GM23338 (cell line): ENCODE measurements around the gene ACAD11. TPM values are rescaled to one million over a fixed set of nuclear protein-coding genes. Genes with fewer than 3 reads are reported as not detected.

Source experiments
- ATAC-seq: fragments of 200-7000 bp; cut with Tn5 transposase; 3 replicates; pipeline ENCODE4 v1.9.1; 2020
- DNase-seq: peaks from one replicate; pipeline ENCODE4 v3.0.0-alpha.2; 2015; ENCODE audit warnings: low spot score
- H2AFZ ChIP-seq: fragments of 200-600 bp; sonication (generic); 2 replicates; pipeline ENCODE4 v1.8.0; 2016; ENCODE audit warnings: antibody characterized with exemption, mild to moderate bottlenecking, moderate library complexity
- H3F3A ChIP-seq: fragments of 200-600 bp; sonication (generic); replicated peaks from 2 replicates; pipeline ENCODE4 v1.8.0; 2017; ENCODE audit warnings: antibody characterized with exemption, mixed run types, low read depth
- H3K27ac ChIP-seq: fragments of 200-600 bp; sonication (generic); 2 replicates; pipeline ENCODE4 v1.6.1; 2016; ENCODE audit warnings: low read depth
- H3K27me3 ChIP-seq: fragments of 200-600 bp; sonication (generic); 2 replicates; pipeline ENCODE4 v1.8.0; 2016; ENCODE audit warnings: mild to moderate bottlenecking, mixed run types, moderate library complexity; ENCODE audit not compliant: insufficient read depth
- H3K36me3 ChIP-seq: fragments of 200-600 bp; sonication (generic); 2 replicates; pipeline ENCODE4 v1.8.0; 2016; ENCODE audit warnings: mild to moderate bottlenecking; ENCODE audit not compliant: insufficient read depth
- H3K4me1 ChIP-seq: fragments of 200-600 bp; sonication (generic); 2 replicates; pipeline ENCODE4 v1.8.0; 2016; ENCODE audit warnings: mild to moderate bottlenecking, moderate library complexity; ENCODE audit not compliant: insufficient read depth
- H3K4me2 ChIP-seq: fragments of 200-600 bp; sonication (generic); 2 replicates; pipeline ENCODE4 v1.7.1; 2017; ENCODE audit warnings: mixed run types
- H3K4me3 ChIP-seq: fragments of 200-600 bp; sonication (generic); 2 replicates; pipeline ENCODE4 v1.6.1; 2016; ENCODE audit warnings: mixed run types
- H3K79me2 ChIP-seq: fragments of 200-600 bp; sonication (generic); replicated peaks from 2 replicates; pipeline ENCODE4 v1.8.0; 2017; ENCODE audit warnings: mild to moderate bottlenecking; ENCODE audit not compliant: insufficient read depth
- H3K9me2 ChIP-seq: fragments of 200-600 bp; sonication (generic); 2 replicates; pipeline ENCODE4 v1.8.0; 2017; ENCODE audit not compliant: insufficient read depth
- H4K20me1 ChIP-seq: fragments of 200-600 bp; sonication (generic); replicated peaks from 2 replicates; pipeline ENCODE4 v1.8.0; 2017; ENCODE audit warnings: mild to moderate bottlenecking; ENCODE audit not compliant: insufficient read depth
- H3K27ac Mint-ChIP-seq: 2 replicates; pipeline ENCODE4 v1.8.0; 2020; ENCODE audit warnings: inconsistent platforms, mild to moderate bottlenecking, moderate library complexity, mixed read lengths
- H3K27me3 Mint-ChIP-seq: 3 replicates; pipeline ENCODE4 v1.8.0; 2022; ENCODE audit warnings: low read depth, mild to moderate bottlenecking, moderate library complexity, mixed read lengths, inconsistent platforms; ENCODE audit not compliant: insufficient read depth, poor library complexity
- H3K36me3 Mint-ChIP-seq: 3 replicates; pipeline ENCODE4 v1.8.0; 2021; ENCODE audit warnings: low read depth, mild to moderate bottlenecking, inconsistent platforms, moderate library complexity, mixed read lengths
- H3K4me1 Mint-ChIP-seq: 3 replicates; pipeline ENCODE4 v1.8.0; 2020; ENCODE audit warnings: mild to moderate bottlenecking, inconsistent platforms, mixed read lengths
- H3K4me3 Mint-ChIP-seq: 3 replicates; pipeline ENCODE4 v1.8.0; 2021; ENCODE audit warnings: moderate library complexity, mild to moderate bottlenecking, inconsistent platforms, mixed read lengths
- H3K9me3 Mint-ChIP-seq: 3 replicates; pipeline ENCODE4 v1.8.0; 2020; ENCODE audit warnings: moderate library complexity, mild to moderate bottlenecking, inconsistent platforms, mixed read lengths
- CREB1 ChIP-seq: fragments of 250-450 bp; sonication (Bioruptor Pico); IDR thresholded peaks from 2 replicates; pipeline ENCODE4 v1.5.0; 2020; ENCODE audit warnings: low read depth, mild to moderate bottlenecking, moderate library complexity
- CTCF ChIP-seq, 2 experiments: fragments of 200-600 bp in 1 of 2; sonication (generic) in 1 of 2; conservative IDR thresholded peaks; 2 replicates each; pipeline versions ENCODE4 v1.5.1 to v1.6.1; 2016 to 2017; ENCODE audit warnings: antibody characterized with exemption in 2 of 2, low read depth in 2 of 2, mild to moderate bottlenecking in 2 of 2, moderate library complexity in 1 of 2
- EZH2 ChIP-seq: fragments of 200-600 bp; sonication (generic); IDR thresholded peaks from one replicate; pipeline ENCODE4 v1.8.0; 2017; ENCODE audit warnings: antibody characterized with exemption, mild to moderate bottlenecking, low read depth; ENCODE audit not compliant: unreplicated experiment
- EZH2phosphoT487 ChIP-seq: fragments of 200-600 bp; sonication (generic); IDR thresholded peaks from one replicate; pipeline ENCODE4 v1.8.1; 2018; ENCODE audit warnings: antibody characterized with exemption; ENCODE audit not compliant: unreplicated experiment
- JUNB ChIP-seq: IDR thresholded peaks from one replicate; pipeline ENCODE4 v1.6.1; 2016; ENCODE audit warnings: antibody characterized with exemption; ENCODE audit not compliant: unreplicated experiment
- NANOG ChIP-seq: IDR thresholded peaks from 2 replicates; pipeline ENCODE4 v1.6.1; 2016; ENCODE audit warnings: antibody characterized with exemption, borderline replicate concordance
- POLR2AphosphoS5 ChIP-seq: IDR thresholded peaks from 2 replicates; pipeline ENCODE4 v1.6.1; 2016; ENCODE audit warnings: antibody characterized with exemption, low read depth
- REST ChIP-seq: IDR thresholded peaks from one replicate; pipeline ENCODE4 v1.6.1; 2018; ENCODE audit warnings: antibody characterized with exemption; ENCODE audit not compliant: unreplicated experiment
- STAT1 ChIP-seq: IDR thresholded peaks from one replicate; pipeline ENCODE4 v1.6.1; 2016; ENCODE audit warnings: antibody characterized with exemption; ENCODE audit not compliant: unreplicated experiment
- ZNF114 ChIP-seq: fragments of 250-450 bp; sonication (Bioruptor Pico); IDR thresholded peaks from 2 replicates; pipeline ENCODE4 v1.5.0; 2020; ENCODE audit warnings: mild to moderate bottlenecking, moderate library complexity
- polyA plus RNA-seq: library from polyadenylated mRNA; unstranded; fragments of >200 nt; fragmentation: Nextera tagmentation; extraction: Ambion mirVana; gene quantifications from 2 replicates; pipeline ENCODE4 v1.2.1, GENCODE V29; 2016
- total RNA-seq: library from RNA; depleted of rRNA; stranded (reverse); fragments of >200 nt; shearing (Covaris generic); gene quantifications from 2 replicates; pipeline ENCODE4 v1.2.3, GENCODE V29; 2014
- TF ChIP-seq, protein P1 (sequence below): fragments of 250-450 bp; sonication (Bioruptor Pico); IDR thresholded peaks from 2 replicates; pipeline ENCODE4 v1.5.0; 2020; ENCODE audit warnings: mild to moderate bottlenecking, moderate library complexity
- TF ChIP-seq, protein P2 (sequence below): IDR thresholded peaks from 2 replicates; pipeline ENCODE4 v1.6.1; 2016; ENCODE audit warnings: antibody characterized with exemption

Gene ACAD11
- total and polyA plus RNA-seq, 2 experiments from 2014 or later, result 11.4 to 17.1 TPM

- Mint-ChIP-seq H3K9me3 (no peaks in the 10 kb centered on the region), H3K27ac (no peak overlapping the region), H3K4me3 (no peak overlapping the region), H3K36me3 (no peaks in the 10 kb centered on the region), H3K4me1 (peaks cover 30% of the 10 kb centered on the region), H3K27me3 (no peaks in the 10 kb centered on the region)
- no peak overlapping the region for H3K27ac ChIP-seq
- no peaks in the 10 kb centered on the region for H3K27me3 ChIP-seq
- no peaks in the 10 kb centered on the region for H3K36me3 ChIP-seq
- no peaks in the 10 kb centered on the region for H3K79me2 ChIP-seq
- H3K4me3 ChIP-seq, result no peak overlapping the region
- peaks cover 17% of the 10 kb centered on the region; the same call in 1 of the 2 replicates for H3K4me1 ChIP-seq
- DNase-seq (peak; percentile 30), ATAC-seq (peak; percentile 37)
- no peaks in the 10 kb centered on the region for H3F3A ChIP-seq
- TF ChIP-seq CTCF (conservative IDR thresholded peaks at IDR 0.05; ENCODE audit: low read depth in 2 of 2), result no peak
- TF ChIP-seq, protein P1, sequence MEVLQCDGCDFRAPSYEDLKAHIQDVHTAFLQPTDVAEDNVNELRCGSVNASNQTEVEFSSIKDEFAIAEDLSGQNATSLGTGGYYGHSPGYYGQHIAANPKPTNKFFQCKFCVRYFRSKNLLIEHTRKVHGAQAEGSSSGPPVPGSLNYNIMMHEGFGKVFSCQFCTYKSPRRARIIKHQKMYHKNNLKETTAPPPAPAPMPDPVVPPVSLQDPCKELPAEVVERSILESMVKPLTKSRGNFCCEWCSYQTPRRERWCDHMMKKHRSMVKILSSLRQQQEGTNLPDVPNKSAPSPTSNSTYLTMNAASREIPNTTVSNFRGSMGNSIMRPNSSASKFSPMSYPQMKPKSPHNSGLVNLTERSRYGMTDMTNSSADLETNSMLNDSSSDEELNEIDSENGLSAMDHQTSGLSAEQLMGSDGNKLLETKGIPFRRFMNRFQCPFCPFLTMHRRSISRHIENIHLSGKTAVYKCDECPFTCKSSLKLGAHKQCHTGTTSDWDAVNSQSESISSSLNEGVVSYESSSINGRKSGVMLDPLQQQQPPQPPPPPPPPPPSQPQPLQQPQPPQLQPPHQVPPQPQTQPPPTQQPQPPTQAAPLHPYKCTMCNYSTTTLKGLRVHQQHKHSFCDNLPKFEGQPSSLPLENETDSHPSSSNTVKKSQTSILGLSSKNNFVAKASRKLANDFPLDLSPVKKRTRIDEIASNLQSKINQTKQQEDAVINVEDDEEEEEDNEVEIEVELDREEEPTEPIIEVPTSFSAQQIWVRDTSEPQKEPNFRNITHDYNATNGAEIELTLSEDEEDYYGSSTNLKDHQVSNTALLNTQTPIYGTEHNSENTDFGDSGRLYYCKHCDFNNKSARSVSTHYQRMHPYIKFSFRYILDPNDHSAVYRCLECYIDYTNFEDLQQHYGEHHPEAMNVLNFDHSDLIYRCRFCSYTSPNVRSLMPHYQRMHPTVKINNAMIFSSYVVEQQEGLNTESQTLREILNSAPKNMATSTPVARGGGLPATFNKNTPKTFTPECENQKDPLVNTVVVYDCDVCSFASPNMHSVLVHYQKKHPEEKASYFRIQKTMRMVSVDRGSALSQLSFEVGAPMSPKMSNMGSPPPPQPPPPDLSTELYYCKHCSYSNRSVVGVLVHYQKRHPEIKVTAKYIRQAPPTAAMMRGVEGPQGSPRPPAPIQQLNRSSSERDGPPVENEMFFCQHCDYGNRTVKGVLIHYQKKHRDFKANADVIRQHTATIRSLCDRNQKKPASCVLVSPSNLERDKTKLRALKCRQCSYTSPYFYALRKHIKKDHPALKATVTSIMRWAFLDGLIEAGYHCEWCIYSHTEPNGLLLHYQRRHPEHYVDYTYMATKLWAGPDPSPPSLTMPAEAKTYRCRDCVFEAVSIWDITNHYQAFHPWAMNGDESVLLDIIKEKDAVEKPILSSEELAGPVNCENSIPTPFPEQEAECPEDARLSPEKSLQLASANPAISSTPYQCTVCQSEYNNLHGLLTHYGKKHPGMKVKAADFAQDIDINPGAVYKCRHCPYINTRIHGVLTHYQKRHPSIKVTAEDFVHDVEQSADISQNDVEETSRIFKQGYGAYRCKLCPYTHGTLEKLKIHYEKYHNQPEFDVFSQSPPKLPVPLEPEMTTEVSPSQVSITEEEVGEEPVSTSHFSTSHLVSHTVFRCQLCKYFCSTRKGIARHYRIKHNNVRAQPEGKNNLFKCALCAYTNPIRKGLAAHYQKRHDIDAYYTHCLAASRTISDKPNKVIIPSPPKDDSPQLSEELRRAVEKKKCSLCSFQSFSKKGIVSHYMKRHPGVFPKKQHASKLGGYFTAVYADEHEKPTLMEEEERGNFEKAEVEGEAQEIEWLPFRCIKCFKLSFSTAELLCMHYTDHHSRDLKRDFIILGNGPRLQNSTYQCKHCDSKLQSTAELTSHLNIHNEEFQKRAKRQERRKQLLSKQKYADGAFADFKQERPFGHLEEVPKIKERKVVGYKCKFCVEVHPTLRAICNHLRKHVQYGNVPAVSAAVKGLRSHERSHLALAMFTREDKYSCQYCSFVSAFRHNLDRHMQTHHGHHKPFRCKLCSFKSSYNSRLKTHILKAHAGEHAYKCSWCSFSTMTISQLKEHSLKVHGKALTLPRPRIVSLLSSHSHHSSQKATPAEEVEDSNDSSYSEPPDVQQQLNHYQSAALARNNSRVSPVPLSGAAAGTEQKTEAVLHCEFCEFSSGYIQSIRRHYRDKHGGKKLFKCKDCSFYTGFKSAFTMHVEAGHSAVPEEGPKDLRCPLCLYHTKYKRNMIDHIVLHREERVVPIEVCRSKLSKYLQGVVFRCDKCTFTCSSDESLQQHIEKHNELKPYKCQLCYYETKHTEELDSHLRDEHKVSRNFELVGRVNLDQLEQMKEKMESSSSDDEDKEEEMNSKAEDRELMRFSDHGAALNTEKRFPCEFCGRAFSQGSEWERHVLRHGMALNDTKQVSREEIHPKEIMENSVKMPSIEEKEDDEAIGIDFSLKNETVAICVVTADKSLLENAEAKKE (CRISPR knock-in tag), result no peak
- no peak for TF ChIP-seq JUNB
- TF ChIP-seq EZH2phosphoT487, result no peak
- TF ChIP-seq POLR2AphosphoS5, result no peak
- TF ChIP-seq CREB1, result no peak
- no peak for TF ChIP-seq STAT1
- no peak for TF ChIP-seq NANOG
- TF ChIP-seq, protein P2, sequence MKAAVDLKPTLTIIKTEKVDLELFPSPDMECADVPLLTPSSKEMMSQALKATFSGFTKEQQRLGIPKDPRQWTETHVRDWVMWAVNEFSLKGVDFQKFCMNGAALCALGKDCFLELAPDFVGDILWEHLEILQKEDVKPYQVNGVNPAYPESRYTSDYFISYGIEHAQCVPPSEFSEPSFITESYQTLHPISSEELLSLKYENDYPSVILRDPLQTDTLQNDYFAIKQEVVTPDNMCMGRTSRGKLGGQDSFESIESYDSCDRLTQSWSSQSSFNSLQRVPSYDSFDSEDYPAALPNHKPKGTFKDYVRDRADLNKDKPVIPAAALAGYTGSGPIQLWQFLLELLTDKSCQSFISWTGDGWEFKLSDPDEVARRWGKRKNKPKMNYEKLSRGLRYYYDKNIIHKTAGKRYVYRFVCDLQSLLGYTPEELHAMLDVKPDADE, result no peak
- no peak for TF ChIP-seq REST
- TF ChIP-seq EZH2, result no peak
- no peak for TF ChIP-seq ZNF114 (CRISPR knock-in tag)
- H3K4me2 ChIP-seq, result no peak overlapping the region
- H2AFZ ChIP-seq, result no peak overlapping the region
- no peaks in the 10 kb centered on the region for H4K20me1 ChIP-seq
- no peaks in the 10 kb centered on the region for H3K9me2 ChIP-seq
Measured at GRCh38 chr3:132556508-132557159, 103.0 kb downstream of the ACAD11 start.
